K562 (cell line): Measurements from ENCODE around the gene TUBG2. TPM values are rescaled to one million over a fixed set of nuclear protein-coding genes. Genes with fewer than 3 reads are reported as not detected.
"Not testable (repeated sequence)": the region's sequence is repeated elsewhere in the genome, so short reads cannot be mapped to it uniquely, and the experiment has no call there.

Experiments used
- ATAC-seq: fragments of 200-7000 bp; cut with Tn5 transposase; 3 replicates; pipeline ENCODE4 v1.9.1; 2020; ENCODE audit warnings: moderate library complexity
- BruUV-seq: library from RNA; stranded (reverse); fragments of 400-500 nt; replicated peaks from 2 replicates; lab custom pipeline; 2021; lab: Mats Ljungman, UMichigan
- CTCF ChIA-PET: fragments of 300-600 bp; formaldehyde crosslinking; extraction: SDS; loops from one replicate; lab custom pipeline; 2021; ENCODE audit warnings: low intra/inter-chr PET ratio; lab: Yijun Ruan, JAX
- POLR2A ChIA-PET: fragments of 300-600, 350-650 bp; sonication (Branson Sonifier 250); formaldehyde crosslinking; extraction: SDS; loops from one replicate; lab custom pipeline; 2021; ENCODE audit warnings: antibody characterized with exemption, inconsistent platforms; lab: Yijun Ruan, JAX
- DNase-seq, 4 experiments: peaks; one replicate each; pipeline versions ENCODE4 v3.0.0 to v3.0.0-alpha.2; 2011 to 2018; ENCODE audit warnings: low spot score in 3 of 4, mixed read lengths in 3 of 4; ENCODE audit errors: extremely low read depth in 1 of 4
- FAIRE-seq: peaks from 2 replicates; lab custom pipeline; 2011; peaks lifted over from hg19 to GRCh38; lab: Jason Lieb, UNC
- H2AFZ ChIP-seq: 2 replicates; pipeline ENCODE4 v1.6.0; 2011; ENCODE audit warnings: low read depth, low read length, control low read depth, inconsistent platforms
- H3K27ac ChIP-seq: fragments of 200-600 bp; 3 replicates; pipeline ENCODE4 v1.8.0; 2011; ENCODE audit warnings: low read depth, mild to moderate bottlenecking, control low read depth, inconsistent platforms, low read length, moderate library complexity, mixed read lengths; ENCODE audit errors: extremely low read depth
- H3K27me3 ChIP-seq, 2 experiments: fragments of 300-600 bp in 1 of 2; 2 replicates in 1 of 2; 3 replicates in 1 of 2; pipeline versions ENCODE4 v1.6.0 to v1.8.0; 2011; ENCODE audit warnings: inconsistent platforms in 2 of 2, low read length in 2 of 2, mild to moderate bottlenecking in 1 of 2, mixed read lengths in 1 of 2, moderate library complexity in 1 of 2; ENCODE audit not compliant: control insufficient read depth in 2 of 2, insufficient read depth in 2 of 2
- H3K36me3 ChIP-seq: fragments of 300-600 bp; 3 replicates; pipeline ENCODE4 v1.8.0; 2011; ENCODE audit warnings: mild to moderate bottlenecking, low read length, inconsistent platforms; ENCODE audit not compliant: control insufficient read depth, insufficient read depth
- H3K4me1 ChIP-seq, 2 experiments: fragments of 200-600 bp in 1 of 2; replicated peaks in 1 of 2; 2 replicates in 1 of 2; 3 replicates in 1 of 2; pipeline versions ENCODE4 v1.5.1 to v1.8.0; 2011; ENCODE audit warnings: inconsistent platforms in 2 of 2, low read length in 2 of 2, mild to moderate bottlenecking in 1 of 2, mixed read lengths in 1 of 2, moderate library complexity in 1 of 2; ENCODE audit not compliant: control insufficient read depth in 2 of 2, insufficient read depth in 2 of 2
- H3K4me2 ChIP-seq: 2 replicates; pipeline ENCODE4 v1.6.1; 2011; ENCODE audit warnings: low read length, control low read depth, inconsistent platforms, mixed read lengths; ENCODE audit not compliant: insufficient read depth
- H3K4me3 ChIP-seq: fragments of 200-600 bp; sonication (generic), shearing (Covaris generic); 2 replicates; pipeline ENCODE4 v1.5.1; 2016; ENCODE audit warnings: control low read depth, inconsistent platforms
- H3K79me2 ChIP-seq: fragments of 200-600 bp; 3 replicates; pipeline ENCODE4 v1.8.0; 2011; ENCODE audit warnings: low read length, inconsistent platforms; ENCODE audit not compliant: control insufficient read depth, insufficient read depth
- H3K9ac ChIP-seq, 2 experiments: 2 replicates each; pipeline versions ENCODE4 v1.6.0 to v1.6.1; 2011; ENCODE audit warnings: low read depth in 2 of 2, low read length in 2 of 2, control low read depth in 1 of 2, inconsistent platforms in 1 of 2, mild to moderate bottlenecking in 1 of 2, mixed read lengths in 1 of 2; ENCODE audit not compliant: insufficient read depth in 1 of 2
- H3K9me1 ChIP-seq: one replicate; pipeline ENCODE4 v1.6.0; 2011; ENCODE audit warnings: inconsistent platforms, mild to moderate bottlenecking, low read length, moderate library complexity; ENCODE audit not compliant: control insufficient read depth, insufficient read depth
- H3K9me3 ChIP-seq: replicated peaks from 2 replicates; pipeline ENCODE4 v1.5.1; 2011; ENCODE audit warnings: low read depth, low read length, inconsistent platforms; ENCODE audit not compliant: control insufficient read depth, insufficient read depth
- H4K20me1 ChIP-seq: replicated peaks from 2 replicates; pipeline ENCODE4 v1.6.1; 2011; ENCODE audit warnings: low read length, inconsistent platforms, mixed read lengths; ENCODE audit not compliant: control insufficient read depth, insufficient read depth
- ARHGAP35 ChIP-seq: fragments of 450-650 bp; IDR thresholded peaks from 2 replicates; pipeline ENCODE4 v1.6.1; 2018; ENCODE audit not compliant: partially characterized antibody
- EHMT2 ChIP-seq: fragments of 450-650 bp; IDR thresholded peaks from 2 replicates; pipeline ENCODE4 v1.6.1; 2018; ENCODE audit warnings: antibody characterized with exemption
- HDAC1 ChIP-seq, 2 experiments: fragments of 450-650 bp; IDR thresholded peaks; 2 replicates each; pipeline ENCODE4 v1.6.1; 2016 to 2017; ENCODE audit warnings: inconsistent platforms in 1 of 2, mild to moderate bottlenecking in 1 of 2, moderate library complexity in 1 of 2
- HLTF ChIP-seq: fragments of 450-650 bp; IDR thresholded peaks from 2 replicates; pipeline ENCODE4 v1.6.1; 2016
- MLLT1 ChIP-seq, 2 experiments: fragments of 450-650 bp; IDR thresholded peaks; 2 replicates each; pipeline ENCODE4 v1.6.1; 2016
- PHB2 ChIP-seq: fragments of 450-650 bp; IDR thresholded peaks from 2 replicates; pipeline ENCODE4 v1.6.1; 2017; ENCODE audit warnings: low read depth
- PHF21A ChIP-seq: fragments of 450-650 bp; IDR thresholded peaks from 2 replicates; pipeline ENCODE4 v1.6.1; 2017; ENCODE audit warnings: low read depth, borderline replicate concordance
- PKNOX1 ChIP-seq: fragments of 450-650 bp; IDR thresholded peaks from 2 replicates; pipeline ENCODE4 v1.6.1; 2016
- SMARCA5 ChIP-seq: fragments of 450-650 bp; IDR thresholded peaks from 2 replicates; pipeline ENCODE4 v1.6.1; 2016
- WGBS: fragments of 100-300 bp; shearing (Covaris generic); methylation state at CpG from one replicate; pipeline ENCODE4 v1.1.6; 2016; ENCODE audit warnings: low coverage, mixed read lengths; ENCODE audit not compliant: insufficient coverage; ENCODE audit errors: missing lambda C conversion rate; 5-methylcytosine and 5-hydroxymethylcytosine counted together
- in situ Hi-C: fragments of 300-500 bp; cut with MboI; formaldehyde crosslinking; loops from 4 replicates; pipeline ENCODE4 v1.15.0; 2018; ENCODE audit warnings: inconsistent platforms, mixed read lengths
- intact Hi-C: fragments of 100-400 bp; cut with micrococcal nuclease; formaldehyde crosslinking; loops from 2 replicates; pipeline ENCODE4 v1.14.2; 2022
- polyA plus RNA-seq, 8 experiments: library from polyadenylated mRNA; depleted of rRNA in 4 of 8; stranded (reverse) in 5 of 8; unstranded in 3 of 8; fragments of >200 nt; fragmentation: Nextera tagmentation in 2 of 8; fragmentation: Illumina TruSeq in 1 of 8; extraction: Ambion mirVana in 2 of 8; extraction: Trizol in 1 of 8; gene quantifications; 2 replicates each; pipeline versions ENCODE4 v1.2.1 to v1.2.3, GENCODE V29; 2011 to 2014; ENCODE audit warnings: inconsistent platforms in 1 of 8, missing spikeins in 1 of 8
- total RNA-seq, 7 experiments: library from RNA; depleted of rRNA in 6 of 7; stranded (reverse); fragments of >200 nt in 6 of 7; fragmentation: Illumina TruSeq in 2 of 7; extraction: Trizol in 2 of 7; gene quantifications; 2 replicates each; pipeline versions ENCODE4 v1.2.1 to v1.2.3, GENCODE V29; 2011 to 2021; ENCODE audit warnings: low replicate concordance in 1 of 7
- TF ChIP-seq, protein P1 (sequence below): fragments of 450-650 bp; IDR thresholded peaks from 2 replicates; pipeline ENCODE4 v1.6.1; 2016; ENCODE audit warnings: low read depth

The TUBG2 gene
- total and polyA plus RNA-seq, 9 of the 15 experiments (the other 6 are each of a cell fraction or from before 2014, with no cell fraction given), result 0.09 to 0.80 (median 0.24) TPM; not detected in 2

DNA sequence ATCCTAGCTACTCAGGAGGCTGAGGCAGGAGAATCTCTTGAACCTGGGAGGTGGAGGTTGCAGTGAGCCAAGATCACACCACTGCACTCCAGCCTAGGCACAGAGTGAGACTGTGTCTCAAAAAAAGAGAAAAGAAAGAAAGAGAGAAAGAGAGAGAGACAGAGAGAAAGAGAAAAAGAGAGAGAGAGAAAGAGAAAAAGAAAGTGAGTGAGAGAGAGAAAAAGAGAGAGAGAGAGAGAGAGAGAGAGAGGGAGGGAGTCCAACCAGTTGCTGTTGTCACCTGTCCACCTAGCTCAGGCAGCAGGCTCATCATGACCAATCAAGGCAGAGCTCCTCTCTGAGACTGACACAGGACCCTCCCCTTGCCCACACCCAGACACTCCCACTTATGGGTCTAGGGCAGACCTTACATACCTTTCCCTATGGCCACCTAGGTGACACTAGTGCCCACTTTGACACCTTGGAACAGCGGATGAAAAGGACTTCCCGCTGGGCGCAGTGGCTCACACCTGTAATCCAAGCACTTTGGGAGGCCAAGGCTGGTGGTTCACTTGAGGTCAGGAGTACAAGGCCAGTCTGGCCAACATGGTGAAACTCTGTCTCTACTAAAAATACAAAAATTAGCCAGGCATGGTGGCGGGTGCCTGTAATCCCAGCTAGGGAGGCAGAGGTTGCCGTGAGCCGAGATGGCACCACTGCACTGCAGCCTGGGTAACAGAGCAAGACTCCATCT is 31.9 kb upstream of the TUBG2 start:
- H3K27me3 ChIP-seq, H2AFZ ChIP-seq, FAIRE-seq, H3K4me3 ChIP-seq, H3K9me1 ChIP-seq, H3K9ac ChIP-seq, H3K27ac ChIP-seq, in situ Hi-C loops, intact Hi-C loops, ATAC-seq, CTCF ChIA-PET, H3K79me2 ChIP-seq, BruUV-seq, H3K9me3 ChIP-seq, H3K36me3 ChIP-seq, H4K20me1 ChIP-seq, H3K4me2 ChIP-seq: not testable (repeated sequence)
- WGBS, result 98% methylated on average over 6 of the region's 6 CpGs
- DNase-seq, result peak in 2 of 4 experiments; percentile 31 to 34
- POLR2A ChIA-PET, result interaction anchor here (2.0 kb wide), 1 partner anchor 9 kb away, joined by 6 read pairs; no protein-coding TSS in a partner anchor
- peaks cover 44% of the 10 kb centered on the region in 2 experiments for H3K4me1 ChIP-seq
- TF ChIP-seq MLLT1 (IDR thresholded peaks at IDR 0.05), result 0 out of 4 replicates have a peak, but pooled peaks of 1 of the 2 experiments have one; percentile 16
- peak; percentile 26; the same call in 1 of the 2 replicates for TF ChIP-seq EHMT2
- peak; percentile 36; the same call in 1 of the 2 replicates for TF ChIP-seq PKNOX1
- TF ChIP-seq SMARCA5, result peak; percentile 35; the same call in 1 of the 2 replicates
- 0 out of 2 replicates have a peak, but pooled peaks have one; percentile 20 for TF ChIP-seq PHF21A
- TF ChIP-seq HLTF, result peak; percentile 44; the same call in 1 of the 2 replicates
- TF ChIP-seq PHB2, result peak; percentile 35; the same call in 1 of the 2 replicates
- TF ChIP-seq, protein P1, sequence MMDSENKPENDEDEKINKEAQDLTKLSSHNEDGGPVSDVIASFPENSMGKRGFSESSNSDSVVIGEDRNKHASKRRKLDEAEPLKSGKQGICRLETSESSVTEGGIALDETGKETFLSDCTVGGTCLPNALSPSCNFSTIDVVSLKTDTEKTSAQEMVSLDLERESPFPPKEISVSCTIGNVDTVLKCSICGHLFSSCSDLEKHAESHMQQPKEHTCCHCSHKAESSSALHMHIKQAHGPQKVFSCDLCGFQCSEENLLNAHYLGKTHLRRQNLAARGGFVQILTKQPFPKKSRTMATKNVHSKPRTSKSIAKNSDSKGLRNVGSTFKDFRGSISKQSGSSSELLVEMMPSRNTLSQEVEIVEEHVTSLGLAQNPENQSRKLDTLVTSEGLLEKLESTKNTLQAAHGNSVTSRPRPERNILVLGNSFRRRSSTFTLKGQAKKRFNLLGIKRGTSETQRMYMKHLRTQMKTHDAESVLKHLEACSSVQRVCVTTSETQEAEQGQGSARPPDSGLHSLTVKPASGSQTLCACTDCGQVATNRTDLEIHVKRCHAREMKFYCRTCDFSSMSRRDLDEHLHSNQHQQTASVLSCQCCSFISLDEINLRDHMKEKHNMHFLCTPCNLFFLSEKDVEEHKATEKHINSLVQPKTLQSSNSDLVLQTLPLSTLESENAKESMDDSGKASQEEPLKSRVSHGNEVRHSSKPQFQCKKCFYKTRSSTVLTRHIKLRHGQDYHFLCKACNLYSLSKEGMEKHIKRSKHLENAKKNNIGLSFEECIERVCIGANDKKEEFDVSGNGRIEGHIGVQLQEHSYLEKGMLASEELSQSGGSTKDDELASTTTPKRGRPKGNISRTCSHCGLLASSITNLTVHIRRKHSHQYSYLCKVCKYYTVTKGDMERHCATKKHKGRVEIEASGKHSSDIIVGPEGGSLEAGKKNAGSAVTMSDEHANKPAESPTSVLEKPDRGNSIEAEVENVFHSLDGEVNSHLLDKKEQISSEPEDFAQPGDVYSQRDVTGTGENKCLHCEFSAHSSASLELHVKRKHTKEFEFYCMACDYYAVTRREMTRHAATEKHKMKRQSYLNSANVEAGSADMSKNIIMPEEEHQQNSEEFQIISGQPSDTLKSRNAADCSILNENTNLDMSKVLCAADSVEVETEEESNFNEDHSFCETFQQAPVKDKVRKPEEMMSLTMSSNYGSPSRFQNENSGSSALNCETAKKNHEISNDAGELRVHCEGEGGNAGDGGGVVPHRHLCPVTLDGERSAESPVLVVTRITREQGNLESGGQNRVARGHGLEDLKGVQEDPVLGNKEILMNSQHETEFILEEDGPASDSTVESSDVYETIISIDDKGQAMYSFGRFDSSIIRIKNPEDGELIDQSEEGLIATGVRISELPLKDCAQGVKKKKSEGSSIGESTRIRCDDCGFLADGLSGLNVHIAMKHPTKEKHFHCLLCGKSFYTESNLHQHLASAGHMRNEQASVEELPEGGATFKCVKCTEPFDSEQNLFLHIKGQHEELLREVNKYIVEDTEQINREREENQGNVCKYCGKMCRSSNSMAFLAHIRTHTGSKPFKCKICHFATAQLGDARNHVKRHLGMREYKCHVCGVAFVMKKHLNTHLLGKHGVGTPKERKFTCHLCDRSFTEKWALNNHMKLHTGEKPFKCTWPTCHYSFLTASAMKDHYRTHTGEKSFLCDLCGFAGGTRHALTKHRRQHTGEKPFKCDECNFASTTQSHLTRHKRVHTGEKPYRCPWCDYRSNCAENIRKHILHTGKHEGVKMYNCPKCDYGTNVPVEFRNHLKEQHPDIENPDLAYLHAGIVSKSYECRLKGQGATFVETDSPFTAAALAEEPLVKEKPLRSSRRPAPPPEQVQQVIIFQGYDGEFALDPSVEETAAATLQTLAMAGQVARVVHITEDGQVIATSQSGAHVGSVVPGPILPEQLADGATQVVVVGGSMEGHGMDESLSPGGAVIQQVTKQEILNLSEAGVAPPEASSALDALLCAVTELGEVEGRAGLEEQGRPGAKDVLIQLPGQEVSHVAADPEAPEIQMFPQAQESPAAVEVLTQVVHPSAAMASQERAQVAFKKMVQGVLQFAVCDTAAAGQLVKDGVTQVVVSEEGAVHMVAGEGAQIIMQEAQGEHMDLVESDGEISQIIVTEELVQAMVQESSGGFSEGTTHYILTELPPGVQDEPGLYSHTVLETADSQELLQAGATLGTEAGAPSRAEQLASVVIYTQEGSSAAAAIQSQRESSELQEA, result peak; percentile 18; the same call in 1 of the 2 replicates
- peak; percentile 15 for TF ChIP-seq ARHGAP35
- 0 out of 4 replicates have a peak, but pooled peaks of 1 of the 2 experiments have one; percentile 35 for TF ChIP-seq HDAC1 (IDR thresholded peaks at IDR 0.05)
